A549 (cell line): ENCODE measurements around the gene TRIP13.

Experiments used
- CEBPB ChIP-seq, 2 experiments: fragments of >200 bp in 1 of 2; sonication (Bioruptor Twin) in 1 of 2; formaldehyde crosslinking in 1 of 2; IDR thresholded peaks; 2 replicates each; pipeline ENCODE4 v1.6.1; 2012 to 2016
- EP300 ChIP-seq, 2 experiments: fragments of >200 bp; sonication (Bioruptor Twin); formaldehyde crosslinking; IDR thresholded peaks; 2 replicates in 1 of 2; 3 replicates in 1 of 2; pipeline ENCODE4 v1.6.1; 2016 to 2017
- MAX ChIP-seq: IDR thresholded peaks from 2 replicates; pipeline ENCODE4 v1.6.1; 2012
- MAZ ChIP-seq: fragments of 150-350 bp; IDR thresholded peaks from 2 replicates; pipeline ENCODE4 v1.6.1; 2014; ENCODE audit warnings: antibody characterized with exemption, low read depth, low read length, borderline replicate concordance
- POLR2A ChIP-seq: IDR thresholded peaks from 2 replicates; pipeline ENCODE4 v1.6.1; 2012; ENCODE audit warnings: mild to moderate bottlenecking, low read length
- POLR2AphosphoS2 ChIP-seq: conservative IDR thresholded peaks from 2 replicates; pipeline ENCODE4 v1.6.1; 2012; ENCODE audit warnings: low read length, improper control_type of control experiment, inconsistent platforms
- RAD21 ChIP-seq, 2 experiments: fragments of >200 bp in 1 of 2; sonication (Bioruptor Twin) in 1 of 2; formaldehyde crosslinking in 1 of 2; IDR thresholded peaks in 1 of 2; conservative IDR thresholded peaks in 1 of 2; 2 replicates in 1 of 2; 3 replicates in 1 of 2; pipeline ENCODE4 v1.6.1; 2012 to 2018; ENCODE audit warnings: inconsistent platforms in 1 of 2
- RFX5 ChIP-seq: fragments of 450-650 bp; IDR thresholded peaks from 2 replicates; pipeline ENCODE4 v1.7.1; 2014; ENCODE audit warnings: antibody characterized with exemption, mild to moderate bottlenecking, moderate library complexity
- SMC3 ChIP-seq: fragments of >200 bp; sonication (Bioruptor Twin); formaldehyde crosslinking; IDR thresholded peaks from 3 replicates; pipeline ENCODE4 v1.6.1; 2018; ENCODE audit warnings: inconsistent platforms
- USF2 ChIP-seq: fragments of 450-650 bp; IDR thresholded peaks from 2 replicates; pipeline ENCODE4 v1.6.1; 2014; ENCODE audit warnings: antibody characterized with exemption
- ZC3H11A ChIP-seq: fragments of 450-650 bp; IDR thresholded peaks from 2 replicates; pipeline ENCODE4 v1.6.1; 2014; ENCODE audit warnings: antibody characterized with exemption, mild to moderate bottlenecking
- TF ChIP-seq, protein P1 (sequence below): fragments of >200 bp; sonication (Bioruptor Twin); formaldehyde crosslinking; IDR thresholded peaks from 3 replicates; pipeline ENCODE4 v1.5.1; 2016
- TF ChIP-seq, protein P2 (sequence below): fragments of 200-600 bp; sonication (generic); IDR thresholded peaks from 2 replicates; pipeline ENCODE4 v1.6.1; 2016; ENCODE audit warnings: antibody characterized with exemption, mild to moderate bottlenecking, moderate library complexity

- TF ChIP-seq MAX, result no peak
- TF ChIP-seq, protein P1, sequence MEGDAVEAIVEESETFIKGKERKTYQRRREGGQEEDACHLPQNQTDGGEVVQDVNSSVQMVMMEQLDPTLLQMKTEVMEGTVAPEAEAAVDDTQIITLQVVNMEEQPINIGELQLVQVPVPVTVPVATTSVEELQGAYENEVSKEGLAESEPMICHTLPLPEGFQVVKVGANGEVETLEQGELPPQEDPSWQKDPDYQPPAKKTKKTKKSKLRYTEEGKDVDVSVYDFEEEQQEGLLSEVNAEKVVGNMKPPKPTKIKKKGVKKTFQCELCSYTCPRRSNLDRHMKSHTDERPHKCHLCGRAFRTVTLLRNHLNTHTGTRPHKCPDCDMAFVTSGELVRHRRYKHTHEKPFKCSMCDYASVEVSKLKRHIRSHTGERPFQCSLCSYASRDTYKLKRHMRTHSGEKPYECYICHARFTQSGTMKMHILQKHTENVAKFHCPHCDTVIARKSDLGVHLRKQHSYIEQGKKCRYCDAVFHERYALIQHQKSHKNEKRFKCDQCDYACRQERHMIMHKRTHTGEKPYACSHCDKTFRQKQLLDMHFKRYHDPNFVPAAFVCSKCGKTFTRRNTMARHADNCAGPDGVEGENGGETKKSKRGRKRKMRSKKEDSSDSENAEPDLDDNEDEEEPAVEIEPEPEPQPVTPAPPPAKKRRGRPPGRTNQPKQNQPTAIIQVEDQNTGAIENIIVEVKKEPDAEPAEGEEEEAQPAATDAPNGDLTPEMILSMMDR, result no peak
- TF ChIP-seq POLR2A, result no peak
- TF ChIP-seq USF2, result no peak
- TF ChIP-seq ZC3H11A, result no peak
- TF ChIP-seq CEBPB (IDR thresholded peaks at IDR 0.05), result no peak
- no peak for TF ChIP-seq POLR2AphosphoS2
- TF ChIP-seq SMC3, result no peak
- no peak for TF ChIP-seq EP300 (IDR thresholded peaks at IDR 0.05)
- TF ChIP-seq RAD21 (conservative IDR thresholded peaks at IDR 0.05 in 1 of 2, IDR thresholded peaks at IDR 0.05 in 1 of 2), result no peak
- no peak for TF ChIP-seq MAZ
- TF ChIP-seq, protein P2, sequence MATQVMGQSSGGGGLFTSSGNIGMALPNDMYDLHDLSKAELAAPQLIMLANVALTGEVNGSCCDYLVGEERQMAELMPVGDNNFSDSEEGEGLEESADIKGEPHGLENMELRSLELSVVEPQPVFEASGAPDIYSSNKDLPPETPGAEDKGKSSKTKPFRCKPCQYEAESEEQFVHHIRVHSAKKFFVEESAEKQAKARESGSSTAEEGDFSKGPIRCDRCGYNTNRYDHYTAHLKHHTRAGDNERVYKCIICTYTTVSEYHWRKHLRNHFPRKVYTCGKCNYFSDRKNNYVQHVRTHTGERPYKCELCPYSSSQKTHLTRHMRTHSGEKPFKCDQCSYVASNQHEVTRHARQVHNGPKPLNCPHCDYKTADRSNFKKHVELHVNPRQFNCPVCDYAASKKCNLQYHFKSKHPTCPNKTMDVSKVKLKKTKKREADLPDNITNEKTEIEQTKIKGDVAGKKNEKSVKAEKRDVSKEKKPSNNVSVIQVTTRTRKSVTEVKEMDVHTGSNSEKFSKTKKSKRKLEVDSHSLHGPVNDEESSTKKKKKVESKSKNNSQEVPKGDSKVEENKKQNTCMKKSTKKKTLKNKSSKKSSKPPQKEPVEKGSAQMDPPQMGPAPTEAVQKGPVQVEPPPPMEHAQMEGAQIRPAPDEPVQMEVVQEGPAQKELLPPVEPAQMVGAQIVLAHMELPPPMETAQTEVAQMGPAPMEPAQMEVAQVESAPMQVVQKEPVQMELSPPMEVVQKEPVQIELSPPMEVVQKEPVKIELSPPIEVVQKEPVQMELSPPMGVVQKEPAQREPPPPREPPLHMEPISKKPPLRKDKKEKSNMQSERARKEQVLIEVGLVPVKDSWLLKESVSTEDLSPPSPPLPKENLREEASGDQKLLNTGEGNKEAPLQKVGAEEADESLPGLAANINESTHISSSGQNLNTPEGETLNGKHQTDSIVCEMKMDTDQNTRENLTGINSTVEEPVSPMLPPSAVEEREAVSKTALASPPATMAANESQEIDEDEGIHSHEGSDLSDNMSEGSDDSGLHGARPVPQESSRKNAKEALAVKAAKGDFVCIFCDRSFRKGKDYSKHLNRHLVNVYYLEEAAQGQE, result no peak
- TF ChIP-seq RFX5, result no peak
These were observed 40.7 kb downstream of the TRIP13 start for GRCh38 chr5:933251-933861.
